Measurements from ENCODE around the gene DAP. TPM values are rescaled to one million over a fixed set of nuclear protein-coding genes. Genes with fewer than 3 reads are reported as not detected.

Gene DAP
- total RNA-seq, 1 experiment from 2014 or later = 279 TPM

GRCh38 chr5:10712574-10713366 lies 48.3 kb downstream of the DAP start:
- ChIA-PET POLR2A (ENCODE audit: unreplicated experiment) (no interaction called here), CTCF (no interaction called here)
- peaks cover 74% of the 10 kb centered on the region for H3K79me2 ChIP-seq (ENCODE audit: low read depth)
- H3K36me3 ChIP-seq (ENCODE audit: low read depth) = peaks cover 43% of the 10 kb centered on the region
- no peak overlapping the region for H3K27ac ChIP-seq
- no peaks in the 10 kb centered on the region; the same call in 1 of the 2 replicates for H3K9me3 ChIP-seq (ENCODE audit: insufficient read depth, low read depth)
- DNase-seq = no peak
- no TSS peak for BruUV-seq (replicated peaks)
- intact Hi-C loops (cut with micrococcal nuclease; ENCODE audit: unreplicated experiment) = no loop called here
- TF ChIP-seq EZH2 (IDR thresholded peaks at IDR 0.05; ENCODE audit: low read depth) (no peak), CTCF (conservative IDR thresholded peaks at IDR 0.05) (no peak)
- peaks cover 12% of the 10 kb centered on the region for H3K4me1 ChIP-seq (replicated peaks; ENCODE audit: insufficient read depth)
- H3F3A ChIP-seq (ENCODE audit: insufficient read depth, low read depth) = no peaks in the 10 kb centered on the region; the same call in 1 of the 2 replicates
- H4K20me1 ChIP-seq (ENCODE audit: insufficient read depth) = no peaks in the 10 kb centered on the region
- H3K4me3 ChIP-seq = no peak overlapping the region
- no peak overlapping the region for H3K4me2 ChIP-seq
- no peaks in the 10 kb centered on the region for H3K9me2 ChIP-seq (ENCODE audit: insufficient read depth)
- H3K27me3 ChIP-seq (ENCODE audit: insufficient read depth, low read depth) = no peaks in the 10 kb centered on the region
- H2AFZ ChIP-seq = no peak overlapping the region

- no peak for DNase-seq
- no peaks in the 10 kb centered on the region for H4K20me1 ChIP-seq (ENCODE audit: insufficient read depth)
- H3K36me3 ChIP-seq (ENCODE audit: low read depth) = peaks cover 31% of the 10 kb centered on the region
- no peak for TF ChIP-seq CTCF (conservative IDR thresholded peaks at IDR 0.05)
- TF ChIP-seq EZH2 (IDR thresholded peaks at IDR 0.05; ENCODE audit: low read depth) = no peak
- peaks cover 24% of the 10 kb centered on the region for H3K4me1 ChIP-seq (replicated peaks; ENCODE audit: insufficient read depth)
- no peaks in the 10 kb centered on the region for H3K9me2 ChIP-seq (ENCODE audit: insufficient read depth)
- POLR2A ChIA-PET (ENCODE audit: unreplicated experiment) = no interaction called here
- H3F3A ChIP-seq (ENCODE audit: insufficient read depth, low read depth) = peaks cover 9% of the 10 kb centered on the region
- peaks cover 75% of the 10 kb centered on the region for H3K79me2 ChIP-seq (ENCODE audit: low read depth)
- no peak overlapping the region for H3K4me3 ChIP-seq
- intact Hi-C loops (cut with micrococcal nuclease; ENCODE audit: unreplicated experiment) = no loop called here
- H3K27ac ChIP-seq = no peak overlapping the region
- H3K4me2 ChIP-seq = no peak overlapping the region
- no peaks in the 10 kb centered on the region for H3K9me3 ChIP-seq (ENCODE audit: insufficient read depth, low read depth)
- BruUV-seq (replicated peaks) = no TSS peak
- no peak overlapping the region for H2AFZ ChIP-seq
- no peaks in the 10 kb centered on the region for H3K27me3 ChIP-seq (ENCODE audit: insufficient read depth, low read depth)
- CTCF ChIA-PET = no interaction called here
These were observed 49.5 kb downstream of the DAP start for GRCh38 chr5:10711562-10711961.

GRCh38 chr5:10710513-10711128 lies 50.4 kb downstream of the DAP start:
- intact Hi-C loops (cut with micrococcal nuclease; ENCODE audit: unreplicated experiment) = no loop called here
- no TSS peak for BruUV-seq (replicated peaks)
- CTCF ChIA-PET = no interaction called here

More at GRCh38 chr5:10710513-10711128, 50.4 kb downstream of the DAP start:
- H3K9me3 ChIP-seq (ENCODE audit: insufficient read depth, low read depth) = no peaks in the 10 kb centered on the region
- peaks cover 19% of the 10 kb centered on the region for H3F3A ChIP-seq (ENCODE audit: insufficient read depth, low read depth)
- POLR2A ChIA-PET (ENCODE audit: unreplicated experiment) = no interaction called here
- H3K4me3 ChIP-seq = no peak overlapping the region
- no peaks in the 10 kb centered on the region for H3K27me3 ChIP-seq (ENCODE audit: insufficient read depth, low read depth)
- TF ChIP-seq CTCF (conservative IDR thresholded peaks at IDR 0.05) (no peak), EZH2 (IDR thresholded peaks at IDR 0.05; ENCODE audit: low read depth) (no peak)
- no peaks in the 10 kb centered on the region for H4K20me1 ChIP-seq (ENCODE audit: insufficient read depth)
- H3K79me2 ChIP-seq (ENCODE audit: low read depth) = peaks cover 75% of the 10 kb centered on the region
- no peak for DNase-seq
- H3K27ac ChIP-seq = no peak overlapping the region
- H3K9me2 ChIP-seq (ENCODE audit: insufficient read depth) = no peaks in the 10 kb centered on the region
- H2AFZ ChIP-seq = no peak overlapping the region
- peaks cover 33% of the 10 kb centered on the region for H3K4me1 ChIP-seq (replicated peaks; ENCODE audit: insufficient read depth)
- peaks cover 22% of the 10 kb centered on the region for H3K36me3 ChIP-seq (ENCODE audit: low read depth)
- no peak overlapping the region for H3K4me2 ChIP-seq

Data from PC-9 (cell line).